B cell (primary cell): ENCODE measurements around the gene VEGFB. TPM values are rescaled to one million over a fixed set of nuclear protein-coding genes. Genes with fewer than 3 reads are reported as not detected.

Source experiments
- ATAC-seq: fragments of 200-7000 bp; cut with Tn5 transposase; one replicate; pipeline ENCODE4 v1.10.0; 2021; ENCODE audit warnings: low read depth, mild to moderate bottlenecking, moderate number of reproducible peaks, moderate library complexity
- CTCF ChIA-PET: fragments of 350-600 bp; sonication (Branson Sonifier 250); formaldehyde crosslinking; loops from one replicate; lab custom pipeline; 2021; ENCODE audit warnings: antibody characterized with exemption, inconsistent platforms; lab: Charles Lee
- POLR2A ChIA-PET: fragments of 350-600 bp; sonication (Branson Sonifier 250); formaldehyde crosslinking; loops from one replicate; lab custom pipeline; 2021; ENCODE audit warnings: antibody characterized with exemption; lab: Charles Lee
- DNase-seq: peaks from one replicate; pipeline ENCODE4 v3.0.0; 2013
- H2AFZ ChIP-seq: 2 replicates; pipeline ENCODE4 v1.6.1; 2012; ENCODE audit warnings: mild to moderate bottlenecking, low read depth, low read length; ENCODE audit not compliant: insufficient read depth, poor library complexity, severe bottlenecking
- H3K27ac ChIP-seq, 2 donors: 1 replicate in 1 of 2; 2 replicates in 1 of 2; pipeline ENCODE4 v1.5.1; 2012 to 2013; ENCODE audit warnings: low read length in 2 of 2, mild to moderate bottlenecking in 2 of 2, moderate library complexity in 1 of 2
- H3K27me3 ChIP-seq, 4 experiments: fragments of 200-600 bp in 1 of 4; sonication (generic) in 1 of 4; replicated peaks in 1 of 4; 1 replicate in 2 of 4; 2 replicates in 2 of 4; pipeline versions ENCODE4 v1.6.1 to v1.7.0; 2013 to 2016; ENCODE audit warnings: low read length in 3 of 4, mild to moderate bottlenecking in 2 of 4, mixed read lengths in 1 of 4, moderate library complexity in 1 of 4; ENCODE audit not compliant: insufficient read depth in 4 of 4, control insufficient read depth in 3 of 4; ENCODE audit errors: control extremely low read depth in 1 of 4
- H3K36me3 ChIP-seq, 2 experiments: replicated peaks in 1 of 2; 1 replicate in 1 of 2; 2 replicates in 1 of 2; pipeline versions ENCODE4 v1.6.1 to v1.7.1; 2013; ENCODE audit warnings: low read length in 1 of 2; ENCODE audit not compliant: insufficient read depth in 2 of 2, control insufficient read depth in 1 of 2; ENCODE audit errors: control extremely low read depth in 1 of 2, extremely low read depth in 1 of 2
- H3K4me1 ChIP-seq, 2 donors: fragments of 200-600 bp in 1 of 2; sonication (generic) in 1 of 2; 1 replicate in 1 of 2; 2 replicates in 1 of 2; pipeline versions ENCODE4 v1.5.1 to v1.6.1; 2013 to 2017; ENCODE audit warnings: low read length in 2 of 2; ENCODE audit not compliant: control insufficient read depth in 2 of 2, insufficient read depth in 2 of 2
- H3K4me2 ChIP-seq: replicated peaks from 2 replicates; pipeline ENCODE3; 2012; ENCODE audit warnings: mild to moderate bottlenecking, low read depth, low read length; ENCODE audit not compliant: poor library complexity, severe bottlenecking
- H3K4me3 ChIP-seq, 5 experiments: fragments of 200-600 bp in 1 of 5; sonication (generic) in 1 of 5; 1 replicate in 3 of 5; 2 replicates in 2 of 5; pipeline versions ENCODE4 v1.5.1 to v1.7.0; 2011 to 2016; ENCODE audit warnings: low read length in 4 of 5, mild to moderate bottlenecking in 4 of 5, low read depth in 2 of 5, control low read depth in 1 of 5, moderate library complexity in 1 of 5; ENCODE audit not compliant: insufficient read depth in 1 of 5; ENCODE audit errors: control extremely low read depth in 1 of 5, extremely low read depth in 1 of 5
- H3K79me2 ChIP-seq: fragments of 200-600 bp; sonication (generic); one replicate; pipeline ENCODE4 v1.6.0; 2016; ENCODE audit warnings: low read length; ENCODE audit not compliant: control insufficient read depth, insufficient read depth
- H3K9ac ChIP-seq: fragments of 200-600 bp; sonication (generic); 2 replicates; pipeline ENCODE4 v1.6.1; 2017; ENCODE audit warnings: mild to moderate bottlenecking, low read length, moderate library complexity
- H3K9me3 ChIP-seq, 3 donors: one replicate each; pipeline versions ENCODE4 v1.6.1 to v1.7.1; 2013; ENCODE audit warnings: low read length in 2 of 3; ENCODE audit not compliant: control insufficient read depth in 2 of 3, insufficient read depth in 1 of 3; ENCODE audit errors: control extremely low read depth in 1 of 3
- H4K20me1 ChIP-seq: 2 replicates; pipeline ENCODE4 v1.6.0; 2012; ENCODE audit warnings: mild to moderate bottlenecking, low read length; ENCODE audit not compliant: insufficient read depth, control insufficient read depth, poor library complexity, severe bottlenecking
- H3K27ac Mint-ChIP-seq: one replicate; pipeline ENCODE4 v1.8.0; 2021; ENCODE audit warnings: mixed read lengths
- H3K27me3 Mint-ChIP-seq: one replicate; pipeline ENCODE4 v1.8.0; 2021; ENCODE audit warnings: mixed read lengths
- H3K4me1 Mint-ChIP-seq: one replicate; pipeline ENCODE4 v1.8.0; 2021; ENCODE audit warnings: mixed read lengths
- H3K4me3 Mint-ChIP-seq: one replicate; pipeline ENCODE4 v1.8.0; 2021; ENCODE audit warnings: mixed read lengths
- H3K9me3 Mint-ChIP-seq: one replicate; pipeline ENCODE4 v1.8.0; 2022; ENCODE audit warnings: mixed read lengths; ENCODE audit not compliant: insufficient read depth
- EZH2 ChIP-seq: IDR thresholded peaks from 2 replicates; pipeline ENCODE4 v1.6.1; 2012; ENCODE audit warnings: borderline replicate concordance, low read depth, mild to moderate bottlenecking, moderate library complexity, low read length; ENCODE audit not compliant: insufficient read depth, poor library complexity, severe bottlenecking
- WGBS: methylation state at CpG from one replicate; pipeline ENCODE4 v1.1.5; 2013; ENCODE audit warnings: missing lambda C conversion rate; ENCODE audit not compliant: insufficient coverage; 5-methylcytosine and 5-hydroxymethylcytosine counted together
- intact Hi-C: fragments of 100-400 bp; cut with micrococcal nuclease; formaldehyde crosslinking; loops from one replicate; pipeline ENCODE4 v1.10.0; 2022
- polyA plus RNA-seq: library from polyadenylated mRNA; depleted of rRNA; stranded (reverse); fragments of >200 nt; gene quantifications from 2 replicates; pipeline ENCODE4 v1.2.3, GENCODE V29; 2012
- total RNA-seq, 2 donors: library from RNA; stranded (reverse); fragments of 120-200 nt in 1 of 2; gene quantifications; 1 replicate in 1 of 2; 2 replicates in 1 of 2; pipeline versions ENCODE4 v1.2.3 to v1.2.4, GENCODE V29; 2013 to 2022
- TF ChIP-seq, protein P1 (sequence below): fragments of 200-600 bp; IDR thresholded peaks from one replicate; pipeline ENCODE4 v1.8.0; 2022; ENCODE audit warnings: antibody characterized with exemption, mild to moderate bottlenecking

VEGFB gene
- total and polyA plus RNA-seq, 2 donors (not counting 1 experiment from before 2014, with no cell fraction given), result 56.4 to 152 TPM

DNA sequence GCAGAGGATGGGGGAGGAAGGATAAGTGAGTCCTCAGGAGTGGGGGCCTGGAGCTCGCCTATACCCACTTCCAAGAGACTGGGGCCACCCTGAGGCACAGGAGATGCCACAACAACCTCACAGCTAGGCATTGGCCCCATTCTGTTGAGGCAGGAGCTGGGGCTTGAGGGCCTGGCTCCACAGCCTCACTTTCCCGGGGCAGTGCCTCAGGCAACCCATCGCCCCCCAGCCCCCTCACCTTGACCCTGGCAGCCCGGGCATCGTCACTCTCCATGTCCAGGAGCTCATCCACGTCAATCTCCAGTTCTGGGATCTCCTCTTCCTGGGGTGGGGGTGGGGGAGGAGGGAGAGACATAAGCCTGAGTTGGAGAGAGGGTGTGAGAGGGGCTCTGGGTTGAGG lies 10.6 kb downstream of the VEGFB start:
- no peak for TF ChIP-seq EZH2
- TF ChIP-seq, protein P1, sequence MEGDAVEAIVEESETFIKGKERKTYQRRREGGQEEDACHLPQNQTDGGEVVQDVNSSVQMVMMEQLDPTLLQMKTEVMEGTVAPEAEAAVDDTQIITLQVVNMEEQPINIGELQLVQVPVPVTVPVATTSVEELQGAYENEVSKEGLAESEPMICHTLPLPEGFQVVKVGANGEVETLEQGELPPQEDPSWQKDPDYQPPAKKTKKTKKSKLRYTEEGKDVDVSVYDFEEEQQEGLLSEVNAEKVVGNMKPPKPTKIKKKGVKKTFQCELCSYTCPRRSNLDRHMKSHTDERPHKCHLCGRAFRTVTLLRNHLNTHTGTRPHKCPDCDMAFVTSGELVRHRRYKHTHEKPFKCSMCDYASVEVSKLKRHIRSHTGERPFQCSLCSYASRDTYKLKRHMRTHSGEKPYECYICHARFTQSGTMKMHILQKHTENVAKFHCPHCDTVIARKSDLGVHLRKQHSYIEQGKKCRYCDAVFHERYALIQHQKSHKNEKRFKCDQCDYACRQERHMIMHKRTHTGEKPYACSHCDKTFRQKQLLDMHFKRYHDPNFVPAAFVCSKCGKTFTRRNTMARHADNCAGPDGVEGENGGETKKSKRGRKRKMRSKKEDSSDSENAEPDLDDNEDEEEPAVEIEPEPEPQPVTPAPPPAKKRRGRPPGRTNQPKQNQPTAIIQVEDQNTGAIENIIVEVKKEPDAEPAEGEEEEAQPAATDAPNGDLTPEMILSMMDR, result no peak
- DNase-seq (no peak), ATAC-seq (no peak)
- Histone ChIP-seq H4K20me1 (peaks cover 7% of the 10 kb centered on the region), H3K4me1 (peaks cover 23 to 51% of the 10 kb centered on the region in 2 donors), H3K9me3 (no peaks in the 10 kb centered on the region), H2AFZ (no peak overlapping the region), H3K4me3 (peak overlapping the region in 3 of 5 experiments; percentile 59 to 69 (median 62)), H3K4me2 (peak overlapping the region; percentile 79), H3K36me3 (peaks cover 0 to 11% of the 10 kb centered on the region in 2 experiments), H3K27ac (peak overlapping the region; percentile 53 to 79), H3K9ac (peak overlapping the region; percentile 53), H3K79me2 (peaks cover 9% of the 10 kb centered on the region), H3K27me3 (no peaks in the 10 kb centered on the region)
- Mint-ChIP-seq H3K4me1 (peaks cover 40% of the 10 kb centered on the region), H3K4me3 (peak overlapping the region; percentile 90), H3K9me3 (no peaks in the 10 kb centered on the region), H3K27ac (peak overlapping the region; percentile 91), H3K27me3 (no peaks in the 10 kb centered on the region)
- ChIA-PET CTCF (interaction anchor here (0.6 to 10.4 kb wide), 12 partner anchors 12 to 244 kb away, joined by 3 to 141 read pairs (median 4); partner anchors contain the start of genes BAD, ESRRA, FERMT3 and NUDT22), POLR2A (interaction anchor here (0.6 to 4.0 kb wide), 11 partner anchors 9 to 1457 kb away, joined by 3 to 37 read pairs (median 6); partner anchors contain the start of genes FERMT3, NUDT22, STIP1 and TRPT1)
- intact Hi-C loops, result no loop called here
- WGBS, result 51% methylated on average over 3 of the region's 6 CpGs

GRCh38 chr11:64245401-64245796 lies 11.0 kb downstream of the VEGFB start:
- Histone ChIP-seq H3K9me3 (no peaks in the 10 kb centered on the region), H3K9ac (peak overlapping the region; percentile 53)
- WGBS, result 0% methylated on average over 2 of the region's 6 CpGs

More at GRCh38 chr11:64245401-64245796, 11.0 kb downstream of the VEGFB start:
- DNase-seq (no peak), ATAC-seq (no peak)
- peak overlapping the region; percentile 90 for H3K4me3 Mint-ChIP-seq
- H3K27me3 ChIP-seq, result no peaks in the 10 kb centered on the region
- H3K4me2 ChIP-seq, result peak overlapping the region; percentile 79
- H3K4me1 Mint-ChIP-seq, result peaks cover 38% of the 10 kb centered on the region
- peaks cover 0 to 11% of the 10 kb centered on the region in 2 experiments for H3K36me3 ChIP-seq
- H3K27ac Mint-ChIP-seq, result peak overlapping the region; percentile 91
- ChIA-PET POLR2A (interaction anchor here (0.7 to 4.0 kb wide), 9 partner anchors 9 to 1649 kb away, joined by 3 to 37 read pairs (median 8); partner anchors contain the start of genes FERMT3, NUDT22, STIP1 and TRPT1), CTCF (interaction anchor here (0.7 to 10.4 kb wide), 10 partner anchors 12 to 110 kb away, joined by 3 to 141 read pairs (median 4); partner anchors contain the start of genes BAD, ESRRA, FERMT3 and NUDT22)
- H4K20me1 ChIP-seq, result peaks cover 7% of the 10 kb centered on the region
- no peaks in the 10 kb centered on the region for H3K27me3 Mint-ChIP-seq
- H3K4me1 ChIP-seq, result peaks cover 18 to 48% of the 10 kb centered on the region in 2 donors
- peak overlapping the region; percentile 5 to 69 (median 62) for H3K4me3 ChIP-seq
- peaks cover 9% of the 10 kb centered on the region for H3K79me2 ChIP-seq
- peak overlapping the region; percentile 53 to 79 for H3K27ac ChIP-seq
- intact Hi-C loops, result no loop called here
- H3K9me3 Mint-ChIP-seq, result no peaks in the 10 kb centered on the region
- H2AFZ ChIP-seq, result peak overlapping the region; percentile 19
- TF ChIP-seq, protein P1, result no peak
- no peak for TF ChIP-seq EZH2
